Measurements from ENCODE around the gene PRRT2.

PRRT2 gene

GRCh38 chr16:29862884-29863668 is 51.1 kb downstream of the PRRT2 start, which contains the start of gene CDIPT:
TSS of gene CDIPT (minus strand) at chr16:29863226. CDS start at chr16:29862857, 369 bp downstream.
- peak; percentile 64 for TF ChIP-seq CTCF (IDR thresholded peaks at IDR 0.05; ENCODE audit: low read depth, low read length)
- DNase-seq (ENCODE audit: extremely low read depth, low read depth) = peak; percentile 94

GRCh38 chr16:29863669-29863984 is 51.6 kb downstream of the PRRT2 start:
- DNase-seq (ENCODE audit: extremely low read depth, low read depth) = no peak
- no peak for TF ChIP-seq CTCF (IDR thresholded peaks at IDR 0.05; ENCODE audit: low read depth, low read length)

GRCh38 chr16:29864205-29864604 is 52.2 kb downstream of the PRRT2 start:
- no peak for DNase-seq (ENCODE audit: extremely low read depth, low read depth)
- no peak for TF ChIP-seq CTCF (IDR thresholded peaks at IDR 0.05; ENCODE audit: low read depth, low read length)

Measured in AG09319 (cell line).